Testis (tissue), 2 donors: ENCODE results near the gene SLC16A11.

Source experiments
- POLR2A ChIP-seq: fragments of 450-650 bp; IDR thresholded peaks from one replicate; pipeline ENCODE4 v1.6.1; 2017; ENCODE audit warnings: antibody characterized with exemption, mild to moderate bottlenecking, moderate library complexity
- TF ChIP-seq, protein P1 (sequence below), 3 experiments: fragments of 450-650 bp in 2 of 3; fragments of 200-600 bp in 1 of 3; sonication (generic) in 1 of 3; IDR thresholded peaks; one replicate each; pipeline ENCODE4 v1.5.1; 2016 to 2019; ENCODE audit warnings: antibody characterized with exemption in 3 of 3, mild to moderate bottlenecking in 2 of 3, moderate library complexity in 1 of 3

DNA sequence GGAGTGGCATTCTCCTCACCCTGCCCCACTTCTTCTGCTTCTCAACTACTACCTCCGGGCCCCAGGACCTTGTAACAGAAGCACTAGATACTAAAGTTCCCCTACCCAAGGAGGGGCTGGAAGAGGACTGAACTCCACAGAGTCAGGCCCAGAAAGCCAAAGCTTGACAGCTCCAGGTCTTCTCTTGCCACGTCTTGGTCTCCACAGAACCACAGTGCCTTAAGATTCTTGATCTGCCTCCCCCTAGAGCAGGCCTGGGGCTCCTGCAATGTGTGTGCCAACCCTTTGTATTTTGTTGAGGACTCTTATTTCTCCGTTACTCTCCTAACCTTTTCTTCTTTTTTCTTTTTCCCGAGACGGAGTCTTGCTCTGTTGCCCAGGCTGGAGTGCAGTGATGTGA is 4.1 kb downstream of the SLC16A11 start:
- TF ChIP-seq, protein P1, sequence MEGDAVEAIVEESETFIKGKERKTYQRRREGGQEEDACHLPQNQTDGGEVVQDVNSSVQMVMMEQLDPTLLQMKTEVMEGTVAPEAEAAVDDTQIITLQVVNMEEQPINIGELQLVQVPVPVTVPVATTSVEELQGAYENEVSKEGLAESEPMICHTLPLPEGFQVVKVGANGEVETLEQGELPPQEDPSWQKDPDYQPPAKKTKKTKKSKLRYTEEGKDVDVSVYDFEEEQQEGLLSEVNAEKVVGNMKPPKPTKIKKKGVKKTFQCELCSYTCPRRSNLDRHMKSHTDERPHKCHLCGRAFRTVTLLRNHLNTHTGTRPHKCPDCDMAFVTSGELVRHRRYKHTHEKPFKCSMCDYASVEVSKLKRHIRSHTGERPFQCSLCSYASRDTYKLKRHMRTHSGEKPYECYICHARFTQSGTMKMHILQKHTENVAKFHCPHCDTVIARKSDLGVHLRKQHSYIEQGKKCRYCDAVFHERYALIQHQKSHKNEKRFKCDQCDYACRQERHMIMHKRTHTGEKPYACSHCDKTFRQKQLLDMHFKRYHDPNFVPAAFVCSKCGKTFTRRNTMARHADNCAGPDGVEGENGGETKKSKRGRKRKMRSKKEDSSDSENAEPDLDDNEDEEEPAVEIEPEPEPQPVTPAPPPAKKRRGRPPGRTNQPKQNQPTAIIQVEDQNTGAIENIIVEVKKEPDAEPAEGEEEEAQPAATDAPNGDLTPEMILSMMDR (IDR thresholded peaks at IDR 0.05), result no peak
- TF ChIP-seq POLR2A, result no peak
